Iris pigment epithelial cell (primary cell): Measurements from ENCODE around the gene SSBP3.
A peak's percentile ranks its signal among the peaks of the same experiment; 100 is the strongest.

ENCODE experiments used
- DNase-seq: peaks from one replicate; pipeline ENCODE4 v3.0.0-alpha.2; 2011; ENCODE audit warnings: low read depth

The SSBP3 gene

GRCh38 chr1:54305906-54306514 lies 100.2 kb downstream of the SSBP3 start:
- DNase-seq, result no peak

- no peak for DNase-seq
Observed at GRCh38 chr1:54304518-54304917, 101.7 kb downstream of the SSBP3 start.

GRCh38 chr1:54302951-54303843 lies 103.0 kb downstream of the SSBP3 start:
- DNase-seq, result no peak

GRCh38 chr1:54302549-54302948 lies 103.6 kb downstream of the SSBP3 start:
- no peak for DNase-seq

- no peak for DNase-seq
Observed at GRCh38 chr1:54301497-54301896, 104.7 kb downstream of the SSBP3 start.

- no peak for DNase-seq
Observed at GRCh38 chr1:54300401-54300800, 105.8 kb downstream of the SSBP3 start.

- no peak for DNase-seq
Observed at GRCh38 chr1:54299037-54299436, 107.2 kb downstream of the SSBP3 start.

- DNase-seq, result no peak
Observed at GRCh38 chr1:54298284-54299033, 107.7 kb downstream of the SSBP3 start.

- DNase-seq, result no peak
Observed at GRCh38 chr1:54297596-54298283, 108.5 kb downstream of the SSBP3 start.

- no peak for DNase-seq
Observed at GRCh38 chr1:54296666-54297065, 109.5 kb downstream of the SSBP3 start.

GRCh38 chr1:54294887-54295286 lies 111.3 kb downstream of the SSBP3 start:
- DNase-seq, result peak; percentile 63

- no peak for DNase-seq
Observed at GRCh38 chr1:54292002-54292911, 113.9 kb downstream of the SSBP3 start.

GRCh38 chr1:54291276-54292001 lies 114.8 kb downstream of the SSBP3 start:
- DNase-seq, result no peak

- DNase-seq, result peak; percentile 47
Observed at GRCh38 chr1:54290506-54291184, 115.5 kb downstream of the SSBP3 start.

- no peak for DNase-seq
Observed at GRCh38 chr1:54289712-54290233, 116.4 kb downstream of the SSBP3 start.

GRCh38 chr1:54287801-54288211 lies 118.4 kb downstream of the SSBP3 start:
- DNase-seq, result no peak

- peak; percentile 76 for DNase-seq
Observed at GRCh38 chr1:54287176-54287650, 119.0 kb downstream of the SSBP3 start.

- DNase-seq, result no peak
Observed at GRCh38 chr1:54285815-54286345, 120.3 kb downstream of the SSBP3 start.
